HG03159 (cell line): ENCODE results near the gene TRABD.
"Not testable (repeated sequence)": the region's sequence is repeated elsewhere in the genome, so short reads cannot be mapped to it uniquely, and the experiment has no call there.

Experiments used
- ATAC-seq: cut with Tn5 transposase; IDR thresholded peaks from one replicate; pipeline ENCODE4 v1.9.1; 2021; ENCODE audit warnings: mild to moderate bottlenecking, moderate library complexity; ENCODE audit not compliant: unreplicated experiment

TRABD gene

GRCh38 chr22:50151571-50152537, 33.9 kb upstream of the TRABD start:
- ATAC-seq: no peak

GRCh38 chr22:50153056-50153755, 32.5 kb upstream of the TRABD start:
- no peak for ATAC-seq

GRCh38 chr22:50153756-50154140, 32.0 kb upstream of the TRABD start:
- ATAC-seq: no peak

- no peak for ATAC-seq
Observed at GRCh38 chr22:50157709-50158375, 27.9 kb upstream of the TRABD start.

DNA sequence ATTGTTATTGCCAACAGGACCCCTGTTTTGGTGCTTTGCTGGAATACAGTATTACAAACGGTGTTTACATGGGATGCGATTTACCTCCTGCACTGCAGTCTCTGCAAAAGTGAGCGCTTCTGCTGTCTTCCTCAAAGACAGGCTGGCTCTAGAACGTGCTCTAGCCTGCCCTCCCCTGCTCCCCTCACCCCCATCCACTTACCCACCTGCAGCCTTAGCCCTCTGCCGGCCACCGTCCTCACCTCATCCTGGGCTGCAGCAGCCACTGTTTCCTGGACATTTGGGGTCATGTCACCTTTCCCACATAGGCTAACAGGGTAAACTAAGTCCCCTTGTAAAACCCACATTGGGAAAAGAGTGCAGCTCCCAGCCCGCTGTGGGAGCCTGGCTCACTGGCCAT, 24.8 kb upstream of the TRABD start:
- ATAC-seq: no peak

DNA sequence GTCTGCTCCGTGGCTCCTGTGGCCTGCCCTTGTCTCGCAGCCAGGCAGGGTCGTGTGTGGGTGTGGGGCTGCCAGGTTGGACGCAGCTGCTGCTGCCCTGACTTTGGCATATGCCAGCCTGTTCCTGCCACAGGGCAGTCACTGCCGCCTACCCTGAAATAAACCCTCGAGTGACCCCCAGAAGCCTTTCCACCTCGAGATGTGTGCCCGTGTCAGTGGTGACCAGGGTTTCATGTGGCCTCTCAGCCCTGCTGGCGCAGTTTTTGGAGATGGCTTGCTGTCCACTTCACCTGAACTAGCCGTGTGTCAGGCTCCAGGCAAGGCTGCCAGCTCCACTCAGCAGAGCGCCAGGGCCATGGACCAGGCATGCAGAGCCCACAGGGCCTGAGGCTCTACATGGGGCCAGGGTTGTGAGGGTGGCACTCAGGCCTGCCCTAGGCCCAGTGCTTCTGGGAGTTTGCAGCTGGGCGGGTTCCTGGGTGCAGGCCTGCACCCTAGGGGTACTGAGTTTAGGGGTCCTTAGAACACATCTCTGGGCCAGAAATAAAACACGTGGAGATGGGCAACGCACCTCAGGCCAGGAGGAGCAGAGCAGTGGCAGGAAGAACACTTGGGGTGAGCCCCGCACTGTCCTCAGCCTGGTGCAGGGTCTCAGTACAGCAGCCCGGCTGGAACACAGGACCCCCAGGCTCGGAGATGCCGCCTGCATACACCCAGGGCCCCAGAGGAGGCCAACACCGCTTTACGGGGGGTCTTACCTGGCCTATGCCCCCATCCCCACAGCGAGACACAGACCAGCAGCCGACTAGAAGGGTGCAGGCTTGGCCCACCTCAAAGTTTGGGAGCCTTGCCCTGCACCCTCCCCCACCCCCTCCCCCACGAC, 24.0 kb upstream of the TRABD start:
- no peak for ATAC-seq

GRCh38 chr22:50162391-50162956, 23.2 kb upstream of the TRABD start:
- no peak for ATAC-seq

- ATAC-seq: no peak
Observed at GRCh38 chr22:50165436-50166123, 20.1 kb upstream of the TRABD start.

- ATAC-seq: no peak
Observed at GRCh38 chr22:50167689-50168489, 17.8 kb upstream of the TRABD start.

DNA sequence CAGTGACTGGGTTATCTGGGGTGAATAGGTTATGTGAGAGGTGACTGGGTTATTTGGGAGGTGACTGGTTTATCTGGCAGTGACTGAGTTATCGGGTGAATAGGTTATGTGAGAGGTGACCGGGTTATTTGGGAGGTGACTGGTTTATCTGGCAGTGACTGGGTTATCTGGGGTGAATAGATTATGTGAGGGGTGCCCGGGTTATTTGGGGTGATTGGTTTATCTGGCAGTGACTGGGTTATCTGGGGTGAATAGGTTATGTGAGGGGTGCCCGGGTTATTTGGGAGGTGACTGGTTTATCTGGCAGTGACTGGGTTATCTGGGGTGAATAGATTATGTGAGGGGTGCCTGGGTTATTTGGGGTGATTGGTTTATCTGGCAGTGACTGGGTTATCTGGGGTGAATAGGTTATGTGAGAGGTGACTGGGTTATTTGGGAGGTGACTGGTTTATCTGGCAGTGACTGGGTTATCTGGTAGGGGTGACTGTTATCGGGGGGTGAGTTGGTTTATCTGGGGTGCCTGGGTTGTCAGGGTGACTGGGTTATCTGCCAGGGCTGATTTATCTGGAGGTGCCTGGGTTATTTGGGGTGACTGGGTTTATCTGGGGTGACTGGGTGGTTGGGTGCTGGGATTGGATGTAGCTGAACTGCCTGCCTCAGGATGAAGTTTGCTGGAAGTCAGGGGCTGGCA, 17.1 kb upstream of the TRABD start:
- not testable (repeated sequence) for ATAC-seq

DNA sequence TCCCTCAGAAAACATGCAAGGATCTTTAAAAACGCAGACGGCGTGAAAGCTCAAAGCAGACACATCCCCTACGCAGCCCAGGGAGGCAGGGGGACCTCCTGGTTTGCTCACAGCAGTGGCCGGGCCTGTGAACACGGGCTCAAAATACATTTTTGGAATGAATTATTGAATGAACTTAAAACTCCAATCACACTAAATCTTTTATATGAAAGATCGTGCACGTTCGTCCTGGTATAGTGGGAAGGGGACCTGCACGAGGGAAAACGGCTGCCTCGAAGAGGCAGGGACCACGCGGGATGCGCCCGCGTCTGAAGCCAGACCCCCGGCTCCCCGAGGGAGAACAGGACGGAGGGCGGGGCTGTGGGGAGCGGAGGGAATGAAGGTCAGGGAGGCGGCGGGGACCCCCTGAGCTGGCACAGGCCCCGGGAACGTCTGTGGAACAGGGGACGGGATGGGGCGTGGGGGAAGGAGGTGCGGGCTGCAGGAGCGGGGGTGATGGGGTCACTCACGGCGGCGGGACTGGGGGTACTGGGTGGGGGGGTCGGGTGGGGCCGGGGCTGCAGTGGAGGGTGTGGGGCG, 16.4 kb upstream of the TRABD start:
- no peak for ATAC-seq

DNA sequence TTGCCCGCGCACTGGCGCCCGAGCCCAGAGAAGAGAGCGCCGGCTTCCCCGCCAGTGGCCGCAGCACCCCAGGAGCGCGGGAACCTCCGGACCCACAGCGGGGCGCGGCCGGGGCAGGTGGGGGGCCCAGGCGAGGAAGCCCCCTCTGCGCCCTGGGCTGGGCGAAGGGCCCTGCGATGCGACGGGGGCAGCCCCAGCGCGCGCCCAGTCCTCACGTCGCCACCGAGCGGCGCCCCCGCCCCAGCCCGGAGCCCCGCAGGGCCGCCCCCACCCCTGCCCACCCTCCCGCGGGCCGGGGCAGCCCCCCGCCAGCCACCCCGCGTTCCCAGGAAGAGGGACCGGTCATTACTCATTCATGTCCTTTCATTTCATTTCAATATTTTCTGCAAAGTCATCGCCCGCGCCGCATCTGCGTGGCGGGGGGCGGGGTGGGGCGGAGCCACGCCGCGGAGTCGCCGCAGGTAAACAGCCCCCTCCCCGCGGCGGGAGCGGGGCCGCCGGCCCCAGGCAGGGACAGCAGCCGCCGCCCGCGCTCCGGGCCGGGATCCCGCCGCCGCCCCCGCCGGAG, 15.9 kb upstream of the TRABD start:
- ATAC-seq: no peak

GRCh38 chr22:50170453-50171318, 15.0 kb upstream of the TRABD start, which contains the start of gene PANX2:
Gene PANX2, plus strand, starts transcription at chr22:50170731. Its CDS starts 0 bp downstream, at chr22:50170731.
- no peak for ATAC-seq

- ATAC-seq: no peak
Observed at GRCh38 chr22:50171319-50171964, 14.3 kb upstream of the TRABD start.

DNA sequence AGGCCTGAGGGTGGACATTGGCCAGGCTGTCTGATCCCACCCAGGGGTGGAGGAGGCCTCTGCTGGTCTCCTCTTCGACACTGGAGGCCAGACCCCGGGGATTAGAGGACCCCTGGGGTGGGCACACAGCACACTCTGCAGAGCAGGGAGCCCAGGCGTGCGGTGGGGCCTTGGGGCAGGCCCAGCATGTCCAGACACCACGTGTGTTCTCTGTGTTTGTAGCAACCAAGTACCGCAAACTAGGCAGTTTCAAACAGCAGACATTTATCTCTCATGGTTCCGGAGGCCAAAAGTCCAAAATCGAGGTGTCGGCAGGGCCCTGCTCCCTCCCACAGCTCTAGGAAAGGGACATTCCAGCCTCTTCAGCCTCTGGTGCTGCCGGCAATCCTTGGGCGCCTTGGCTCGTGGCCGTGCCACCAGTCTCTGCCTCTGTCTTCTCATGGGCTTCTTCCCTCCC, 13.7 kb upstream of the TRABD start:
- no peak for ATAC-seq
